Measurements from ENCODE around the gene CAPN9. TPM values are rescaled to one million over a fixed set of nuclear protein-coding genes. Genes with fewer than 3 reads are reported as not detected.
"Not testable (repeated sequence)": the region's sequence is repeated elsewhere in the genome, so short reads cannot be mapped to it uniquely, and the experiment has no call there.

Gene CAPN9
- polyA plus RNA-seq, 5 donors = 1.0 to 2.8 (median 1.1) TPM

GRCh38 chr1:230822092-230822581, 74.9 kb downstream of the CAPN9 start:
- no peak for DNase-seq

- no peak for DNase-seq
Observed at GRCh38 chr1:230823426-230823825, 76.2 kb downstream of the CAPN9 start.

GRCh38 chr1:230823931-230824381, 76.8 kb downstream of the CAPN9 start:
- no peak for DNase-seq

- no peak for DNase-seq
Observed at GRCh38 chr1:230824551-230824918, 77.3 kb downstream of the CAPN9 start.

GRCh38 chr1:230824919-230825721, 77.9 kb downstream of the CAPN9 start:
- DNase-seq = no peak

- no peak for DNase-seq
Observed at GRCh38 chr1:230825761-230826160, 78.6 kb downstream of the CAPN9 start.

- no peak for DNase-seq
Observed at GRCh38 chr1:230826166-230826875, 79.1 kb downstream of the CAPN9 start.

- DNase-seq = no peak
Observed at GRCh38 chr1:230827081-230827681, 80.0 kb downstream of the CAPN9 start.

GRCh38 chr1:230827801-230828200, 80.6 kb downstream of the CAPN9 start:
- DNase-seq = no peak

GRCh38 chr1:230828421-230828820, 81.2 kb downstream of the CAPN9 start:
- no peak for DNase-seq

- DNase-seq = no peak
Observed at GRCh38 chr1:230831771-230832170, 84.6 kb downstream of the CAPN9 start.

GRCh38 chr1:230832476-230832875, 85.3 kb downstream of the CAPN9 start:
- DNase-seq = no peak

GRCh38 chr1:230833511-230833910, 86.3 kb downstream of the CAPN9 start:
- DNase-seq = no peak

- DNase-seq = no peak
Observed at GRCh38 chr1:230834292-230834691, 87.1 kb downstream of the CAPN9 start.

- no peak for DNase-seq
Observed at GRCh38 chr1:230836347-230836746, 89.2 kb downstream of the CAPN9 start.

- no peak for DNase-seq
Observed at GRCh38 chr1:230836793-230837192, 89.6 kb downstream of the CAPN9 start.

- no peak for DNase-seq
Observed at GRCh38 chr1:230839173-230839572, 92.0 kb downstream of the CAPN9 start.

- no peak for DNase-seq
Observed at GRCh38 chr1:230842801-230843200, 95.6 kb downstream of the CAPN9 start.

- no peak for DNase-seq
Observed at GRCh38 chr1:230843503-230844309, 96.5 kb downstream of the CAPN9 start.

GRCh38 chr1:230844561-230844960, 97.4 kb downstream of the CAPN9 start:
- DNase-seq = no peak

GRCh38 chr1:230845184-230845583, 98.0 kb downstream of the CAPN9 start:
- not testable (repeated sequence) for DNase-seq

GRCh38 chr1:230848235-230848634, 101.0 kb downstream of the CAPN9 start:
- DNase-seq = no peak
